KOPT-K1 (cell line): Measurements from ENCODE around the gene GNS.
A peak's percentile ranks its signal among the peaks of the same experiment; 100 is the strongest.
"Not testable (repeated sequence)": the region's sequence is repeated elsewhere in the genome, so short reads cannot be mapped to it uniquely, and the experiment has no call there.

ENCODE experiments used
- H3K27ac ChIP-seq: fragments of 200-600 bp; sonication (generic); 2 replicates; pipeline ENCODE4 v1.5.1; 2016; ENCODE audit warnings: antibody characterized with exemption, mild to moderate bottlenecking, low read depth, low read length; ENCODE audit not compliant: poor library complexity, severe bottlenecking
- H3K36me3 ChIP-seq: fragments of 200-600 bp; sonication (generic); 2 replicates; pipeline ENCODE4 v1.5.1; 2017; ENCODE audit warnings: antibody characterized with exemption, mild to moderate bottlenecking, low read length, moderate library complexity; ENCODE audit not compliant: insufficient read depth
- H3K9me3 ChIP-seq: fragments of 200-600 bp; sonication (generic); 2 replicates; pipeline ENCODE4 v1.5.1; 2017; ENCODE audit warnings: antibody characterized with exemption, low read length, mild to moderate bottlenecking; ENCODE audit not compliant: insufficient read depth, poor library complexity, severe bottlenecking

GNS gene

GRCh38 chr12:64759035-64759894 is at the start of gene GNS:
GNS (minus strand) TSS chr12:64759406; CDS start chr12:64759276, 130 bp downstream.
- no peaks in the 10 kb centered on the region for H3K9me3 ChIP-seq
- peak within 1 kb of the TSS; percentile 57 for H3K27ac ChIP-seq

GRCh38 chr12:64808110-64808509 is 48.9 kb upstream of the GNS start:
- Histone ChIP-seq H3K27ac (no peak overlapping the region), H3K9me3 (no peaks in the 10 kb centered on the region), H3K36me3 (no peaks in the 10 kb centered on the region)

More at GRCh38 chr12:64759035-64759894, at the start of gene GNS:
- no peaks in the 10 kb centered on the region for H3K36me3 ChIP-seq

- Histone ChIP-seq H3K27ac (no peak overlapping the region), H3K36me3 (no peaks in the 10 kb centered on the region), H3K9me3 (no peaks in the 10 kb centered on the region)
Observed at GRCh38 chr12:64806593-64807460, 47.6 kb upstream of the GNS start.

GRCh38 chr12:64806173-64806572 is 47.0 kb upstream of the GNS start:
- Histone ChIP-seq H3K27ac (no peak overlapping the region), H3K9me3 (no peaks in the 10 kb centered on the region), H3K36me3 (no peaks in the 10 kb centered on the region)

GRCh38 chr12:64802180-64802775 is 43.1 kb upstream of the GNS start:
- H3K27ac ChIP-seq, H3K9me3 ChIP-seq, H3K36me3 ChIP-seq: not testable (repeated sequence)

GRCh38 chr12:64801381-64801780 is 42.2 kb upstream of the GNS start:
- Histone ChIP-seq H3K9me3 (no peaks in the 10 kb centered on the region), H3K36me3 (no peaks in the 10 kb centered on the region), H3K27ac (no peak overlapping the region)

- Histone ChIP-seq H3K9me3 (no peaks in the 10 kb centered on the region), H3K36me3 (no peaks in the 10 kb centered on the region), H3K27ac (no peak overlapping the region)
Observed at GRCh38 chr12:64800640-64801039, 41.4 kb upstream of the GNS start.

GRCh38 chr12:64798165-64798564 is 39.0 kb upstream of the GNS start:
- H3K36me3 ChIP-seq: no peaks in the 10 kb centered on the region
- H3K27ac ChIP-seq: no peak overlapping the region
- H3K9me3 ChIP-seq: no peaks in the 10 kb centered on the region

GRCh38 chr12:64797156-64797555 is 38.0 kb upstream of the GNS start:
- H3K36me3 ChIP-seq: no peaks in the 10 kb centered on the region
- H3K27ac ChIP-seq: no peak overlapping the region
- H3K9me3 ChIP-seq: no peaks in the 10 kb centered on the region

GRCh38 chr12:64796205-64796845 is 37.1 kb upstream of the GNS start:
- Histone ChIP-seq H3K27ac (no peak overlapping the region), H3K36me3 (no peaks in the 10 kb centered on the region), H3K9me3 (no peaks in the 10 kb centered on the region)

GRCh38 chr12:64794305-64794704 is 35.1 kb upstream of the GNS start:
- Histone ChIP-seq H3K9me3 (no peaks in the 10 kb centered on the region), H3K27ac (no peak overlapping the region), H3K36me3 (no peaks in the 10 kb centered on the region)

- Histone ChIP-seq H3K36me3 (no peaks in the 10 kb centered on the region), H3K27ac (no peak overlapping the region), H3K9me3 (no peaks in the 10 kb centered on the region)
Observed at GRCh38 chr12:64793610-64794009, 34.4 kb upstream of the GNS start.

GRCh38 chr12:64792128-64792527 is 32.9 kb upstream of the GNS start:
- H3K27ac ChIP-seq: no peak overlapping the region
- H3K9me3 ChIP-seq: no peaks in the 10 kb centered on the region
- H3K36me3 ChIP-seq: no peaks in the 10 kb centered on the region

- Histone ChIP-seq H3K36me3 (no peaks in the 10 kb centered on the region), H3K9me3 (no peaks in the 10 kb centered on the region), H3K27ac (no peak overlapping the region)
Observed at GRCh38 chr12:64791036-64791435, 31.8 kb upstream of the GNS start.

- Histone ChIP-seq H3K36me3 (no peaks in the 10 kb centered on the region), H3K27ac (no peak overlapping the region)
Observed at GRCh38 chr12:64790166-64790565, 31.0 kb upstream of the GNS start.

More at GRCh38 chr12:64790166-64790565, 31.0 kb upstream of the GNS start:
- no peaks in the 10 kb centered on the region for H3K9me3 ChIP-seq
